MCF 10A (cell line): ENCODE measurements around the gene PDE1C. TPM values are rescaled to one million over a fixed set of nuclear protein-coding genes. Genes with fewer than 3 reads are reported as not detected.

Experiments
- BruUV-seq: library from RNA; stranded (reverse); fragments of 400-500 nt; replicated peaks from 2 replicates; lab custom pipeline; 2021; lab: Mats Ljungman, UMichigan
- CTCF ChIA-PET: fragments of 300-600 bp; sonication (Branson Sonifier 250); formaldehyde crosslinking; extraction: SDS; loops from one replicate; lab custom pipeline; 2021; ENCODE audit warnings: antibody characterized with exemption, inconsistent platforms; lab: Yijun Ruan, JAX
- POLR2A ChIA-PET: fragments of 300-600, 350-650 bp; sonication (Branson Sonifier 250); formaldehyde crosslinking; extraction: SDS; loops from one replicate; lab custom pipeline; 2020; ENCODE audit warnings: antibody characterized with exemption, inconsistent platforms; lab: Yijun Ruan, JAX
- DNase-seq: peaks from one replicate; pipeline ENCODE4 v3.0.0-alpha.2; 2018; ENCODE audit not compliant: unreplicated experiment
- H3K27ac Mint-ChIP-seq: one replicate; pipeline ENCODE4 v1.8.0; 2022; ENCODE audit warnings: mild to moderate bottlenecking, low read depth, mixed read lengths; ENCODE audit not compliant: unreplicated experiment
- H3K27me3 Mint-ChIP-seq: one replicate; pipeline ENCODE4 v1.8.0; 2022; ENCODE audit warnings: mixed read lengths; ENCODE audit not compliant: insufficient read depth, unreplicated experiment
- H3K36me3 Mint-ChIP-seq: one replicate; pipeline ENCODE4 v1.8.0; 2022; ENCODE audit warnings: mild to moderate bottlenecking, moderate library complexity, mixed read lengths; ENCODE audit not compliant: insufficient read depth, unreplicated experiment
- H3K4me1 Mint-ChIP-seq: one replicate; pipeline ENCODE4 v1.8.0; 2022; ENCODE audit warnings: mixed read lengths; ENCODE audit not compliant: insufficient read depth, unreplicated experiment
- H3K4me3 Mint-ChIP-seq: one replicate; pipeline ENCODE4 v1.8.0; 2022; ENCODE audit warnings: mild to moderate bottlenecking, moderate library complexity, mixed read lengths; ENCODE audit not compliant: unreplicated experiment
- H3K9me3 Mint-ChIP-seq: one replicate; pipeline ENCODE4 v1.8.0; 2022; ENCODE audit warnings: mixed read lengths; ENCODE audit not compliant: unreplicated experiment
- CTCF ChIP-seq: fragments of 200-600 bp; IDR thresholded peaks from one replicate; pipeline ENCODE4 v1.8.0; 2022; ENCODE audit warnings: antibody characterized with exemption, mild to moderate bottlenecking; ENCODE audit not compliant: unreplicated experiment
- intact Hi-C: fragments of 100-400 bp; cut with micrococcal nuclease; formaldehyde crosslinking; loops from 2 replicates; pipeline ENCODE4 v1.14.1; 2022
- total RNA-seq: library from RNA; stranded (reverse); gene quantifications from 2 replicates; pipeline ENCODE4 v1.2.3, GENCODE V29; 2022

Gene PDE1C
- total RNA-seq, 1 experiment from 2014 or later, result 0.14 TPM

GRCh38 chr7:31955021-31955420, 115.2 kb downstream of the PDE1C start:
- CTCF ChIA-PET, result no interaction called here

GRCh38 chr7:31954500-31954899, 115.7 kb downstream of the PDE1C start:
- H3K4me1 Mint-ChIP-seq, result peaks cover 17% of the 10 kb centered on the region
- H3K36me3 Mint-ChIP-seq, result no peaks in the 10 kb centered on the region
- DNase-seq, result no peak
- H3K27ac Mint-ChIP-seq, result no peak overlapping the region
- H3K4me3 Mint-ChIP-seq, result no peak overlapping the region
- no TSS peak for BruUV-seq
- intact Hi-C loops, result no loop called here
- POLR2A ChIA-PET, result no interaction called here
- CTCF ChIA-PET, result no interaction called here
- no peaks in the 10 kb centered on the region for H3K27me3 Mint-ChIP-seq
- TF ChIP-seq CTCF, result no peak
- H3K9me3 Mint-ChIP-seq, result no peaks in the 10 kb centered on the region

More at GRCh38 chr7:31955021-31955420, 115.2 kb downstream of the PDE1C start:
- H3K36me3 Mint-ChIP-seq, result no peaks in the 10 kb centered on the region
- TF ChIP-seq CTCF, result no peak
- H3K4me1 Mint-ChIP-seq, result peaks cover 17% of the 10 kb centered on the region
- H3K4me3 Mint-ChIP-seq, result no peak overlapping the region
- H3K27ac Mint-ChIP-seq, result no peak overlapping the region
- no TSS peak for BruUV-seq
- H3K27me3 Mint-ChIP-seq, result no peaks in the 10 kb centered on the region
- DNase-seq, result no peak
- H3K9me3 Mint-ChIP-seq, result no peaks in the 10 kb centered on the region
- intact Hi-C loops, result no loop called here
- POLR2A ChIA-PET, result interaction anchor here (0.6 kb wide), 1 partner anchor 41 kb away, joined by 5 read pairs; no protein-coding TSS in a partner anchor

- Mint-ChIP-seq H3K27ac (no peak overlapping the region), H3K4me1 (peaks cover 17% of the 10 kb centered on the region), H3K9me3 (no peaks in the 10 kb centered on the region), H3K4me3 (no peak overlapping the region), H3K27me3 (no peaks in the 10 kb centered on the region), H3K36me3 (no peaks in the 10 kb centered on the region)
- DNase-seq, result no peak
- intact Hi-C loops, result no loop called here
- BruUV-seq, result no TSS peak
- POLR2A ChIA-PET, result no interaction called here
- no peak for TF ChIP-seq CTCF
- CTCF ChIA-PET, result no interaction called here
These were observed 116.8 kb downstream of the PDE1C start for GRCh38 chr7:31953432-31953831.

GRCh38 chr7:31950091-31950755, 120.0 kb downstream of the PDE1C start:
- Mint-ChIP-seq H3K36me3 (no peaks in the 10 kb centered on the region), H3K27me3 (no peaks in the 10 kb centered on the region), H3K27ac (no peak overlapping the region), H3K9me3 (peaks cover 10% of the 10 kb centered on the region), H3K4me3 (no peak overlapping the region), H3K4me1 (peaks cover 11% of the 10 kb centered on the region)
- CTCF ChIA-PET, result no interaction called here
- BruUV-seq, result no TSS peak
- no peak for DNase-seq
- no peak for TF ChIP-seq CTCF
- POLR2A ChIA-PET, result no interaction called here
- intact Hi-C loops, result no loop called here
